ENCODE results near the gene MAD1L1. TPM values are rescaled to one million over a fixed set of nuclear protein-coding genes. Genes with fewer than 3 reads are reported as not detected.
"Not testable (repeated sequence)": the region's sequence is repeated elsewhere in the genome, so short reads cannot be mapped to it uniquely, and the experiment has no call there.

Gene MAD1L1
- total RNA-seq, 2 experiments from 2014 or later: 58.3 to 65.3 TPM

GRCh38 chr7:1930381-1931065 lies 302.2 kb downstream of the MAD1L1 start:
- H3K4me3 ChIP-seq (ENCODE audit: low read depth, low read length, poor library complexity, severe bottlenecking): no peak overlapping the region
- no TSS peak for BruUV-seq (replicated peaks)
- no peak overlapping the region for H3K27ac ChIP-seq (ENCODE audit: low read depth, low read length, poor library complexity, severe bottlenecking)
- no peaks in the 10 kb centered on the region for H3K36me3 ChIP-seq (ENCODE audit: insufficient read depth, low read length)
- H3K4me2 ChIP-seq (ENCODE audit: low read length): no peak overlapping the region
- no peak overlapping the region for H2AFZ ChIP-seq (ENCODE audit: low read length)
- H4K20me1 ChIP-seq (ENCODE audit: insufficient read depth, low read length): no peaks in the 10 kb centered on the region
- no peaks in the 10 kb centered on the region for H3K9me2 ChIP-seq (ENCODE audit: insufficient read depth, low read length)
- no peaks in the 10 kb centered on the region for H3K9me3 ChIP-seq (ENCODE audit: low read length)
- CTCF ChIA-PET (ENCODE audit: unreplicated experiment): no interaction called here
- DNase-seq (ENCODE audit: low spot score): no peak
- intact Hi-C loops (cut with micrococcal nuclease; ENCODE audit: unreplicated experiment): no loop called here
- no peaks in the 10 kb centered on the region for H3K79me2 ChIP-seq (ENCODE audit: insufficient read depth, low read depth, low read length)
- no peaks in the 10 kb centered on the region for H3K4me1 ChIP-seq (ENCODE audit: insufficient read depth, low read length, poor library complexity, severe bottlenecking)
- TF ChIP-seq EZH2phosphoT487 (IDR thresholded peaks at IDR 0.05; ENCODE audit: borderline replicate concordance, low read depth, low read length): no peak
- POLR2A ChIA-PET: no interaction called here

GRCh38 chr7:1929349-1929925 lies 303.3 kb downstream of the MAD1L1 start:
- H4K20me1 ChIP-seq (ENCODE audit: insufficient read depth, low read length); H3K9me2 ChIP-seq (ENCODE audit: insufficient read depth, low read length); POLR2A ChIA-PET; H3K9me3 ChIP-seq (ENCODE audit: low read length); H3K27ac ChIP-seq (ENCODE audit: low read depth, low read length, poor library complexity, severe bottlenecking); H3K4me1 ChIP-seq (ENCODE audit: insufficient read depth, low read length, poor library complexity, severe bottlenecking); H3K36me3 ChIP-seq (ENCODE audit: insufficient read depth, low read length); H2AFZ ChIP-seq (ENCODE audit: low read length); intact Hi-C loops (cut with micrococcal nuclease; ENCODE audit: unreplicated experiment); DNase-seq (ENCODE audit: low spot score); H3K79me2 ChIP-seq (ENCODE audit: insufficient read depth, low read depth, low read length); CTCF ChIA-PET (ENCODE audit: unreplicated experiment); BruUV-seq (replicated peaks); H3K4me3 ChIP-seq (ENCODE audit: low read depth, low read length, poor library complexity, severe bottlenecking); H3K4me2 ChIP-seq (ENCODE audit: low read length): not testable (repeated sequence)

GRCh38 chr7:1928645-1929348 lies 303.9 kb downstream of the MAD1L1 start:
- Histone ChIP-seq H3K27ac (ENCODE audit: low read depth, low read length, poor library complexity, severe bottlenecking) (no peak overlapping the region), H3K36me3 (ENCODE audit: insufficient read depth, low read length) (no peaks in the 10 kb centered on the region), H3K9me2 (ENCODE audit: insufficient read depth, low read length) (no peaks in the 10 kb centered on the region), H3K4me3 (ENCODE audit: low read depth, low read length, poor library complexity, severe bottlenecking) (no peak overlapping the region), H3K4me2 (ENCODE audit: low read length) (no peak overlapping the region; the same call in 1 of the 2 replicates), H4K20me1 (ENCODE audit: insufficient read depth, low read length) (no peaks in the 10 kb centered on the region), H3K9me3 (ENCODE audit: low read length) (no peaks in the 10 kb centered on the region), H3K79me2 (ENCODE audit: insufficient read depth, low read depth, low read length) (no peaks in the 10 kb centered on the region), H3K4me1 (ENCODE audit: insufficient read depth, low read length, poor library complexity, severe bottlenecking) (no peaks in the 10 kb centered on the region), H2AFZ (ENCODE audit: low read length) (no peak overlapping the region)
- no TSS peak for BruUV-seq (replicated peaks)
- ChIA-PET POLR2A (no interaction called here), CTCF (ENCODE audit: unreplicated experiment) (no interaction called here)
- intact Hi-C loops (cut with micrococcal nuclease; ENCODE audit: unreplicated experiment): no loop called here
- no peak for TF ChIP-seq EZH2phosphoT487 (IDR thresholded peaks at IDR 0.05; ENCODE audit: borderline replicate concordance, low read depth, low read length)
- no peak for TF ChIP-seq CTCF (conservative IDR thresholded peaks at IDR 0.05; ENCODE audit: low read length)
- no peak for DNase-seq (ENCODE audit: low spot score)

Measured in OCI-LY7 (cell line).